ENCODE measurements around the gene GPR162. TPM values are rescaled to one million over a fixed set of nuclear protein-coding genes. Genes with fewer than 3 reads are reported as not detected.
A peak's percentile ranks its signal among the peaks of the same experiment; 100 is the strongest.

GPR162 gene
- polyA plus RNA-seq, 2 of the 4 experiments (the other 2 are of a cell fraction) = 1.7 to 1.8 TPM

DNA sequence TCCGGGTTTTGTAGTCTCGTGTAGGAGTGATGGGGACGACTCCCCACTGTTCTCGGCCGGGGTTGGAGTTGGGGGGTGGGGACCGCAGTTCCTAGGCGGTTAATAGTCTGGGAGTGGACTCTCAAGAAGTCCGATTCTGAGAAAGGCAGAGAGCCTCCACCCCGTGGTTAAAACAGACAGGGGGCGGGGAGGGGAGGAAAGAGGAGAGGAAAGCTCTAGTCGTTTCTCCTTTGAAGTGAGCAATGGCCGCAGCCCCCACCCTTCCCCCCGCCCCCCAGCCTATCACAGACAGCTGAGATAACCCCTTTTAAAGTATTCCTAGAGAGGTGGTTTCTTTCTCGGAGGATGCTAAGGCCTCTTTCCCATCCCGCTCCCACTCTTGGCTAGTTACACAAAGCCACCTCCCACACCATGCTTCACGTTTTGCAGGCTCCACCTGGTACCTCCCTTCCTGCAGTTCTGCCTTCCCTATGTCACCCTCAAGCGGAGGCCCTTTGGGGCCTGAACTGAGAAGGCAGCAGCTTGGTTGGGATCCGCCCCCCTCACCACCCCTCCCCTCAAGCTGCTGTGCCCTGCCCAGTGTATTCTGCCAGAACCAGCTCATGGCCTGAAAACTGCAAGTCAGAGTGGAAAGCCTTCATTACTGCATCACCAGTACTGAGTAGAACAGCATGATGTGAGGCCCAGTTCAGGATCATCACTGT lies 31.2 kb downstream of the GPR162 start:
- ATAC-seq (peak in 1 of 2 experiments; percentile 4; a peak in 2 of 6 replicates), FAIRE-seq (no peak), DNase-seq (ENCODE audit: low read depth in 1 of 2, low spot score in 1 of 2) (peak; percentile 48 to 59)
- H3K4me2 ChIP-seq = peak overlapping the region; percentile 99
- CTCF ChIA-PET = interaction anchor here (0.6 to 10.1 kb wide), 11 partner anchors 8 to 162 kb away, joined by 3 to 117 read pairs (median 4); partner anchors contain the start of genes MLF2, SPSB2 and TPI1
- peak overlapping the region; percentile 69 to 82 for H3K27ac ChIP-seq
- POLR2A ChIA-PET = interaction anchor here (0.6 to 3.1 kb wide), 15 partner anchors 9 to 164 kb away, joined by 3 to 74 read pairs (median 12); partner anchors contain the start of genes C12orf57, COPS7A, MLF2 and PTMS
- no peaks in the 10 kb centered on the region for H3K9me3 ChIP-seq
- peak overlapping the region; percentile 50 for H3K4me3 ChIP-seq
- H3K4me1 ChIP-seq = peaks cover 23% of the 10 kb centered on the region
- no peak for TF ChIP-seq POLR2AphosphoS2 (conservative IDR thresholded peaks at IDR 0.05; ENCODE audit: low read length)
- no peak for TF ChIP-seq CHD4 (IDR thresholded peaks at IDR 0.05; ENCODE audit: borderline replicate concordance)
- TF ChIP-seq RNF2 (IDR thresholded peaks at IDR 0.05; ENCODE audit: borderline replicate concordance, low read depth) = no peak
- no peak for TF ChIP-seq HOXA7 (CRISPR knock-in tag; IDR thresholded peaks at IDR 0.05)
- no peak for TF ChIP-seq HOXB5 (CRISPR knock-in tag; IDR thresholded peaks at IDR 0.05)
- TF ChIP-seq, protein P1, sequence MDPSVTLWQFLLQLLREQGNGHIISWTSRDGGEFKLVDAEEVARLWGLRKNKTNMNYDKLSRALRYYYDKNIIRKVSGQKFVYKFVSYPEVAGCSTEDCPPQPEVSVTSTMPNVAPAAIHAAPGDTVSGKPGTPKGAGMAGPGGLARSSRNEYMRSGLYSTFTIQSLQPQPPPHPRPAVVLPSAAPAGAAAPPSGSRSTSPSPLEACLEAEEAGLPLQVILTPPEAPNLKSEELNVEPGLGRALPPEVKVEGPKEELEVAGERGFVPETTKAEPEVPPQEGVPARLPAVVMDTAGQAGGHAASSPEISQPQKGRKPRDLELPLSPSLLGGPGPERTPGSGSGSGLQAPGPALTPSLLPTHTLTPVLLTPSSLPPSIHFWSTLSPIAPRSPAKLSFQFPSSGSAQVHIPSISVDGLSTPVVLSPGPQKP (IDR thresholded peaks at IDR 0.05; ENCODE audit: low read depth, low read length) = no peak
- 3% methylated on average over 16 of the region's 18 CpGs for WGBS (ENCODE audit: missing lambda C conversion rate)

DNA sequence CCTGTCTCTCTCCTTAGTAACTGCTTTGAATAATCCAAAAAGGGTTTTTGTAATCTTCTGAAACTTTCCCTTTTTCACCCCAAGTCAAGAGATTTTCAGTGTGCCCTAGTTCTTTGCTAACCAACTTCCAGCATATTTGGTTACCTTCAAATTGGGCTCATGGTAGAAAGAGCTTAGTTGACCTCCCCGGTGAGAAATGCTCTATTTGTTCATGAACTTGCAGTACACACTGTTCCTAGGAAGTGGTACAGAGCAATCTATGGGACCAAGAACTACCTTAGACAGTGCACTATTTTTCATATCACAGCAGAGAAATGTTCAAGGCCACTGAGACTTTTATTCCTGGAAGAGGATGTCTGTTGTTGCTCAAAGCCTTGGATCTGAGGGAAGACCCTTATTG lies 32.0 kb downstream of the GPR162 start:
- WGBS (ENCODE audit: missing lambda C conversion rate) = 42% methylated on average over 1 of the region's 1 CpG
- no peak for ATAC-seq
- H3K9me3 ChIP-seq = no peaks in the 10 kb centered on the region
- peak overlapping the region; percentile 50; the same call in 2 of the 3 replicates for H3K4me3 ChIP-seq
- ChIA-PET CTCF (interaction anchor here (0.6 to 10.1 kb wide), 11 partner anchors 10 to 162 kb away, joined by 3 to 117 read pairs (median 4); partner anchors contain the start of genes MLF2, SPSB2 and TPI1), POLR2A (interaction anchor here (3.1 kb wide), 1 partner anchor 15 kb away, joined by 74 read pairs; the partner anchor contains the start of gene TPI1)
- no peak for DNase-seq (ENCODE audit: low read depth in 1 of 2, low spot score in 1 of 2)
- peak overlapping the region; percentile 69 to 82; a peak in 4 of 6 replicates for H3K27ac ChIP-seq
- H3K4me1 ChIP-seq = peaks cover 23% of the 10 kb centered on the region
- H3K4me2 ChIP-seq = peak overlapping the region; percentile 99
- TF ChIP-seq HOXB5 (CRISPR knock-in tag; IDR thresholded peaks at IDR 0.05) = no peak
- TF ChIP-seq EHMT2 (IDR thresholded peaks at IDR 0.05; ENCODE audit: low read depth) = no peak
- TF ChIP-seq FOXS1 (CRISPR knock-in tag; IDR thresholded peaks at IDR 0.05) = no peak
- no peak for TF ChIP-seq GATA3 (IDR thresholded peaks at IDR 0.05; ENCODE audit: borderline replicate concordance)
- TF ChIP-seq ZNF302 (CRISPR knock-in tag; IDR thresholded peaks at IDR 0.05) = no peak
- no peak for TF ChIP-seq RFX5 (IDR thresholded peaks at IDR 0.05)
- FAIRE-seq = no peak

DNA sequence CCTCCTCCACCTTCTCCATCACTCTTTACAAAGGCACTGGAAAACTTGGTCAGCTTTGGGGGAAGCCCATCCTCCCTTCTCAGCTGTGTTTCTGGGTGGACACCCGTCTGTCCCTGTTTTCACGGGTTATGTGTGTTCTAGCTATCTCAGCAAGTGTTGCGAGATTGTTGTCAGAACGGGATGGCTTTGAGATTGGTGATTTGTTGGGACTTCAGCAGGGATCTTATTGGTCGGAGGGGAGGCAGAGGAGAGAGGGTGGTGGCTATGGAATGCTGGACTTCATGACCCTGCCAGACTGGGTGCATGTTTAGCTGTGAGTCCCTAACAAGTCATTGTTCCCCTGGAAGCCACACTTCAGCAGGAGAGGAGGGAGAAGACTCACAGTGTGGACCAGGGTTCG lies 32.4 kb downstream of the GPR162 start:
- CTCF ChIA-PET = interaction anchor here (1.0 to 10.1 kb wide), 7 partner anchors 9 to 87 kb away, joined by 3 to 117 read pairs (median 4); partner anchors contain the start of genes SPSB2 and TPI1
- FAIRE-seq (no peak), ATAC-seq (no peak), DNase-seq (ENCODE audit: low read depth in 1 of 2, low spot score in 1 of 2) (no peak)
- Histone ChIP-seq H3K9me3 (no peaks in the 10 kb centered on the region), H3K4me2 (peak overlapping the region; percentile 99), H3K27ac (peak overlapping the region; percentile 69 to 82; a peak in 2 of 6 replicates), H3K4me1 (peaks cover 23% of the 10 kb centered on the region), H3K4me3 (no peak overlapping the region)
- POLR2A ChIA-PET = interaction anchor here (1.6 kb wide), 1 partner anchor 13 kb away, joined by 5 read pairs; the partner anchor contains the start of gene TPI1
- TF ChIP-seq HDAC2 (IDR thresholded peaks at IDR 0.05) (no peak), BHLHE40 (IDR thresholded peaks at IDR 0.05; ENCODE audit: low read depth, low read length) (no peak), FOXS1 (CRISPR knock-in tag; IDR thresholded peaks at IDR 0.05) (no peak), TP53 (CRISPR knock-in tag; IDR thresholded peaks at IDR 0.05) (no peak), SREBF2 (IDR thresholded peaks at IDR 0.05) (no peak), HEYL (CRISPR knock-in tag; IDR thresholded peaks at IDR 0.05) (no peak), FOSB (CRISPR knock-in tag; IDR thresholded peaks at IDR 0.05) (no peak), RCOR1 (IDR thresholded peaks at IDR 0.05; ENCODE audit: low read depth, low read length) (no peak), GATA3 (IDR thresholded peaks at IDR 0.05; ENCODE audit: borderline replicate concordance) (no peak), KDM5A (IDR thresholded peaks at IDR 0.05) (no peak), EP300 (IDR thresholded peaks at IDR 0.05) (no peak), CBX8 (IDR thresholded peaks at IDR 0.05) (no peak), JUNB (IDR thresholded peaks at IDR 0.05) (no peak)
- TF ChIP-seq, protein P2, sequence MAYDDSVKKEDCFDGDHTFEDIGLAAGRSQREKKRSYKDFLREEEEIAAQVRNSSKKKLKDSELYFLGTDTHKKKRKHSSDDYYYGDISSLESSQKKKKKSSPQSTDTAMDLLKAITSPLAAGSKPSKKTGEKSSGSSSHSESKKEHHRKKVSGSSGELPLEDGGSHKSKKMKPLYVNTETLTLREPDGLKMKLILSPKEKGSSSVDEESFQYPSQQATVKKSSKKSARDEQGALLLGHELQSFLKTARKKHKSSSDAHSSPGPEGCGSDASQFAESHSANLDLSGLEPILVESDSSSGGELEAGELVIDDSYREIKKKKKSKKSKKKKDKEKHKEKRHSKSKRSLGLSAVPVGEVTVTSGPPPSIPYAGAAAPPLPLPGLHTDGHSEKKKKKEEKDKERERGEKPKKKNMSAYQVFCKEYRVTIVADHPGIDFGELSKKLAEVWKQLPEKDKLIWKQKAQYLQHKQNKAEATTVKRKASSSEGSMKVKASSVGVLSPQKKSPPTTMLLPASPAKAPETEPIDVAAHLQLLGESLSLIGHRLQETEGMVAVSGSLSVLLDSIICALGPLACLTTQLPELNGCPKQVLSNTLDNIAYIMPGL (CRISPR knock-in tag; IDR thresholded peaks at IDR 0.05; ENCODE audit: borderline replicate concordance) = no peak
- TF ChIP-seq, protein P1 (IDR thresholded peaks at IDR 0.05; ENCODE audit: low read depth, low read length) = no peak
- TF ChIP-seq, protein P3, sequence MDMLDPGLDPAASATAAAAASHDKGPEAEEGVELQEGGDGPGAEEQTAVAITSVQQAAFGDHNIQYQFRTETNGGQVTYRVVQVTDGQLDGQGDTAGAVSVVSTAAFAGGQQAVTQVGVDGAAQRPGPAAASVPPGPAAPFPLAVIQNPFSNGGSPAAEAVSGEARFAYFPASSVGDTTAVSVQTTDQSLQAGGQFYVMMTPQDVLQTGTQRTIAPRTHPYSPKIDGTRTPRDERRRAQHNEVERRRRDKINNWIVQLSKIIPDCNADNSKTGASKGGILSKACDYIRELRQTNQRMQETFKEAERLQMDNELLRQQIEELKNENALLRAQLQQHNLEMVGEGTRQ (IDR thresholded peaks at IDR 0.05) = no peak
- WGBS (ENCODE audit: missing lambda C conversion rate) = 82% methylated on average over 6 of the region's 6 CpGs
